Measurements from ENCODE around the gene PPIB.

DNA sequence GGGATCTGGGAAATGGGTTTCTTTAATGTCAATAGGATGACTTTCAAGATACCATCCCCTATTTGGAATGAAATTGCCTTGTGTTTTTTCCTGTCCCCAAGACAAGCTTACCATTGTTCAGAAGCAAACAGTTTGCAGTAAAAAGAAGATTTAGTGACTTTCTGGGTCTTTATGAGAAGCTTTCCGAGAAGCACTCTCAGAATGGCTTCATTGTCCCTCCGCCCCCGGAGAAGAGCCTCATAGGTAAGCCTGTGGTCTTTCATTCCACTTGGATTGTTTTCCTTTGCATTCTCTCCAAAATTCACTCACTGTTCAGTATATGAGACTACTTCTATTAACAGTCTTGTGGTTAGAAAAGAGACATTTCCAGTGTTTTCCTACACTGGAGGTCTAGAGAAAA, 36.8 kb downstream of the PPIB start:
- TF ChIP-seq, protein P1, sequence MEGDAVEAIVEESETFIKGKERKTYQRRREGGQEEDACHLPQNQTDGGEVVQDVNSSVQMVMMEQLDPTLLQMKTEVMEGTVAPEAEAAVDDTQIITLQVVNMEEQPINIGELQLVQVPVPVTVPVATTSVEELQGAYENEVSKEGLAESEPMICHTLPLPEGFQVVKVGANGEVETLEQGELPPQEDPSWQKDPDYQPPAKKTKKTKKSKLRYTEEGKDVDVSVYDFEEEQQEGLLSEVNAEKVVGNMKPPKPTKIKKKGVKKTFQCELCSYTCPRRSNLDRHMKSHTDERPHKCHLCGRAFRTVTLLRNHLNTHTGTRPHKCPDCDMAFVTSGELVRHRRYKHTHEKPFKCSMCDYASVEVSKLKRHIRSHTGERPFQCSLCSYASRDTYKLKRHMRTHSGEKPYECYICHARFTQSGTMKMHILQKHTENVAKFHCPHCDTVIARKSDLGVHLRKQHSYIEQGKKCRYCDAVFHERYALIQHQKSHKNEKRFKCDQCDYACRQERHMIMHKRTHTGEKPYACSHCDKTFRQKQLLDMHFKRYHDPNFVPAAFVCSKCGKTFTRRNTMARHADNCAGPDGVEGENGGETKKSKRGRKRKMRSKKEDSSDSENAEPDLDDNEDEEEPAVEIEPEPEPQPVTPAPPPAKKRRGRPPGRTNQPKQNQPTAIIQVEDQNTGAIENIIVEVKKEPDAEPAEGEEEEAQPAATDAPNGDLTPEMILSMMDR (IDR thresholded peaks at IDR 0.05): no peak
- TF ChIP-seq POLR2A (IDR thresholded peaks at IDR 0.05): no peak
